ENCODE results near the gene SAE1. TPM values are rescaled to one million over a fixed set of nuclear protein-coding genes. Genes with fewer than 3 reads are reported as not detected.

SAE1 gene
- total RNA-seq, 1 donor from 2014 or later = 96.6 TPM

- no peak overlapping the region for H3K4me3 Mint-ChIP-seq (ENCODE audit: unreplicated experiment)
- H3K27me3 Mint-ChIP-seq (ENCODE audit: unreplicated experiment) = no peaks in the 10 kb centered on the region
- TF ChIP-seq CTCF (IDR thresholded peaks at IDR 0.05) = no peak
- DNase-seq (ENCODE audit: extremely low spot score, unreplicated experiment) = peak; percentile 96
- H3K27ac Mint-ChIP-seq (ENCODE audit: unreplicated experiment) = peak overlapping the region; percentile 97
- no peaks in the 10 kb centered on the region for H3K9me3 Mint-ChIP-seq (ENCODE audit: unreplicated experiment)
- H3K4me1 Mint-ChIP-seq (ENCODE audit: unreplicated experiment) = peaks cover 31% of the 10 kb centered on the region
- no peaks in the 10 kb centered on the region for H3K36me3 Mint-ChIP-seq (ENCODE audit: unreplicated experiment)
Observed at GRCh38 chr19:47227352-47228167, 96.9 kb downstream of the SAE1 start.

GRCh38 chr19:47228168-47228936 is 97.7 kb downstream of the SAE1 start:
- no peak for TF ChIP-seq CTCF (IDR thresholded peaks at IDR 0.05)
- Mint-ChIP-seq H3K36me3 (ENCODE audit: unreplicated experiment) (no peaks in the 10 kb centered on the region), H3K4me3 (ENCODE audit: unreplicated experiment) (no peak overlapping the region), H3K27ac (ENCODE audit: unreplicated experiment) (no peak overlapping the region), H3K9me3 (ENCODE audit: unreplicated experiment) (no peaks in the 10 kb centered on the region), H3K27me3 (ENCODE audit: unreplicated experiment) (no peaks in the 10 kb centered on the region), H3K4me1 (ENCODE audit: unreplicated experiment) (peaks cover 35% of the 10 kb centered on the region)
- no peak for DNase-seq (ENCODE audit: extremely low spot score, unreplicated experiment)

- no peak overlapping the region for H3K27ac Mint-ChIP-seq (ENCODE audit: unreplicated experiment)
- no peak for TF ChIP-seq CTCF (IDR thresholded peaks at IDR 0.05)
- H3K36me3 Mint-ChIP-seq (ENCODE audit: unreplicated experiment) = no peaks in the 10 kb centered on the region
- peaks cover 35% of the 10 kb centered on the region for H3K4me1 Mint-ChIP-seq (ENCODE audit: unreplicated experiment)
- H3K27me3 Mint-ChIP-seq (ENCODE audit: unreplicated experiment) = no peaks in the 10 kb centered on the region
- no peaks in the 10 kb centered on the region for H3K9me3 Mint-ChIP-seq (ENCODE audit: unreplicated experiment)
- H3K4me3 Mint-ChIP-seq (ENCODE audit: unreplicated experiment) = no peak overlapping the region
- DNase-seq (ENCODE audit: extremely low spot score, unreplicated experiment) = no peak
Observed at GRCh38 chr19:47228937-47229675, 98.5 kb downstream of the SAE1 start.

GRCh38 chr19:47229676-47230053 is 99.0 kb downstream of the SAE1 start:
- no peak overlapping the region for H3K27ac Mint-ChIP-seq (ENCODE audit: unreplicated experiment)
- no peaks in the 10 kb centered on the region for H3K27me3 Mint-ChIP-seq (ENCODE audit: unreplicated experiment)
- no peaks in the 10 kb centered on the region for H3K9me3 Mint-ChIP-seq (ENCODE audit: unreplicated experiment)
- DNase-seq (ENCODE audit: extremely low spot score, unreplicated experiment) = no peak
- H3K4me1 Mint-ChIP-seq (ENCODE audit: unreplicated experiment) = peaks cover 35% of the 10 kb centered on the region
- no peak for TF ChIP-seq CTCF (IDR thresholded peaks at IDR 0.05)
- no peaks in the 10 kb centered on the region for H3K36me3 Mint-ChIP-seq (ENCODE audit: unreplicated experiment)
- H3K4me3 Mint-ChIP-seq (ENCODE audit: unreplicated experiment) = no peak overlapping the region
